ENCODE results near the gene COL5A2.

DNA sequence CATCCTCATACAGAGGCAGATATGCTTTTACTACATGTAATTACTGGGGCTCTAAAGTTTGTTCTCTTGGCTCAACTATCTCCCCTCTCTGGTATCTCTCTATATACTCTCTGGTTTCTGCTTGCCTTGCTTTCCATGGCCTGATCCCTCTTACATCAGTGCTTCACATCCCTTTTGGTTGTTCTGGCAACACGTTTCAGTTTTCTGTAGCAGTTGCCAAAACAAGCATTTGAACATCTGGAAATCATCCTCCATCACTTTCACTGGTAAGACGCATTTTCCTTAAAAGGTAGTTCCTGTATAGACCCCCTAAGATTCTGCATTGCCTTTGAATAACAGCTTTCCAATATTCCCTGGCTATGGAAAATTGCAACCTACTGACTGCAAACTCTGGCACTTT is 25.9 kb downstream of the COL5A2 start:
- TF ChIP-seq, protein P1, sequence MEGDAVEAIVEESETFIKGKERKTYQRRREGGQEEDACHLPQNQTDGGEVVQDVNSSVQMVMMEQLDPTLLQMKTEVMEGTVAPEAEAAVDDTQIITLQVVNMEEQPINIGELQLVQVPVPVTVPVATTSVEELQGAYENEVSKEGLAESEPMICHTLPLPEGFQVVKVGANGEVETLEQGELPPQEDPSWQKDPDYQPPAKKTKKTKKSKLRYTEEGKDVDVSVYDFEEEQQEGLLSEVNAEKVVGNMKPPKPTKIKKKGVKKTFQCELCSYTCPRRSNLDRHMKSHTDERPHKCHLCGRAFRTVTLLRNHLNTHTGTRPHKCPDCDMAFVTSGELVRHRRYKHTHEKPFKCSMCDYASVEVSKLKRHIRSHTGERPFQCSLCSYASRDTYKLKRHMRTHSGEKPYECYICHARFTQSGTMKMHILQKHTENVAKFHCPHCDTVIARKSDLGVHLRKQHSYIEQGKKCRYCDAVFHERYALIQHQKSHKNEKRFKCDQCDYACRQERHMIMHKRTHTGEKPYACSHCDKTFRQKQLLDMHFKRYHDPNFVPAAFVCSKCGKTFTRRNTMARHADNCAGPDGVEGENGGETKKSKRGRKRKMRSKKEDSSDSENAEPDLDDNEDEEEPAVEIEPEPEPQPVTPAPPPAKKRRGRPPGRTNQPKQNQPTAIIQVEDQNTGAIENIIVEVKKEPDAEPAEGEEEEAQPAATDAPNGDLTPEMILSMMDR (IDR thresholded peaks at IDR 0.05) = no peak
- TF ChIP-seq POLR2A (IDR thresholded peaks at IDR 0.05) (no peak), POLR2AphosphoS5 (IDR thresholded peaks at IDR 0.05) (no peak), EP300 (IDR thresholded peaks at IDR 0.05) (no peak)

Data from stomach (tissue), 4 donors.